KMS-11 (cell line): ENCODE results near the gene PLXNB2.
"Not testable (repeated sequence)": the region's sequence is repeated elsewhere in the genome, so short reads cannot be mapped to it uniquely, and the experiment has no call there.

ENCODE experiments used
- H2AFZ ChIP-seq: fragments of 200-600 bp; sonication (generic); 2 replicates; pipeline ENCODE4 v1.6.1; 2016; ENCODE audit warnings: antibody characterized with exemption, mixed run types, low read depth
- H3K27ac ChIP-seq: fragments of 200-600 bp; sonication (generic); 2 replicates; pipeline ENCODE4 v1.6.1; 2016; ENCODE audit warnings: mild to moderate bottlenecking, mixed run types
- H3K27me3 ChIP-seq: fragments of 200-600 bp; sonication (generic); 2 replicates; pipeline ENCODE4 v1.6.1; 2017; ENCODE audit warnings: mild to moderate bottlenecking, low read depth, mixed run types, moderate library complexity; ENCODE audit not compliant: insufficient read depth
- H3K36me3 ChIP-seq: fragments of 200-600 bp; sonication (generic); 2 replicates; pipeline ENCODE4 v1.6.1; 2017; ENCODE audit warnings: mild to moderate bottlenecking, mixed run types; ENCODE audit not compliant: insufficient read depth
- H3K4me1 ChIP-seq: fragments of 200-600 bp; sonication (generic); 2 replicates; pipeline ENCODE4 v1.6.1; 2016; ENCODE audit warnings: mild to moderate bottlenecking, low read depth, mixed run types; ENCODE audit not compliant: poor library complexity, severe bottlenecking
- H3K4me2 ChIP-seq: fragments of 200-600 bp; sonication (generic); 2 replicates; pipeline ENCODE4 v1.7.0; 2016; ENCODE audit warnings: mild to moderate bottlenecking, mixed run types
- H3K4me3 ChIP-seq: fragments of 200-600 bp; sonication (generic); IDR thresholded peaks from 2 replicates; pipeline ENCODE4 v1.6.1; 2017; ENCODE audit warnings: low read depth, low read length, mixed read lengths; ENCODE audit not compliant: insufficient read depth
- H3K79me2 ChIP-seq: fragments of 200-600 bp; sonication (generic); 2 replicates; pipeline ENCODE4 v1.6.1; 2016; ENCODE audit warnings: low read depth, mixed run types; ENCODE audit not compliant: insufficient read depth
- H3K9ac ChIP-seq: fragments of 200-600 bp; sonication (generic); 2 replicates; pipeline ENCODE4 v1.6.1; 2016; ENCODE audit warnings: mild to moderate bottlenecking, mixed run types
- H4K20me1 ChIP-seq: fragments of 200-600 bp; sonication (generic); 2 replicates; pipeline ENCODE4 v1.6.1; 2016; ENCODE audit warnings: mild to moderate bottlenecking, mixed run types; ENCODE audit not compliant: insufficient read depth
- CTCF ChIP-seq: fragments of 200-600 bp; sonication (generic); conservative IDR thresholded peaks from 2 replicates; pipeline ENCODE4 v1.6.1; 2017; ENCODE audit warnings: low read depth, mild to moderate bottlenecking, antibody characterized with exemption, low read length, moderate library complexity, mixed read lengths

The PLXNB2 gene

GRCh38 chr22:50275181-50276055 lies 32.0 kb downstream of the PLXNB2 start:
- no peak overlapping the region for H3K9ac ChIP-seq
- no peaks in the 10 kb centered on the region for H3K79me2 ChIP-seq
- peaks cover 12% of the 10 kb centered on the region for H3K4me1 ChIP-seq
- no peaks in the 10 kb centered on the region for H4K20me1 ChIP-seq
- H3K27ac ChIP-seq: no peak overlapping the region
- no peak for TF ChIP-seq CTCF
- no peak overlapping the region for H3K4me3 ChIP-seq
- no peak overlapping the region for H3K4me2 ChIP-seq
- H2AFZ ChIP-seq: no peak overlapping the region
- H3K27me3 ChIP-seq: no peaks in the 10 kb centered on the region
- H3K36me3 ChIP-seq: no peaks in the 10 kb centered on the region

- Histone ChIP-seq H2AFZ (no peak overlapping the region), H3K4me1 (peaks cover 12% of the 10 kb centered on the region), H3K36me3 (no peaks in the 10 kb centered on the region)
Measured at GRCh38 chr22:50274771-50275170, 32.7 kb downstream of the PLXNB2 start.

GRCh38 chr22:50274311-50274710 lies 33.1 kb downstream of the PLXNB2 start:
- Histone ChIP-seq H4K20me1 (no peaks in the 10 kb centered on the region), H3K36me3 (no peaks in the 10 kb centered on the region), H3K4me1 (peaks cover 15% of the 10 kb centered on the region), H2AFZ (no peak overlapping the region), H3K9ac (no peak overlapping the region), H3K27ac (no peak overlapping the region), H3K4me2 (no peak overlapping the region), H3K27me3 (no peaks in the 10 kb centered on the region), H3K4me3 (no peak overlapping the region), H3K79me2 (no peaks in the 10 kb centered on the region)
- TF ChIP-seq CTCF: no peak

More at GRCh38 chr22:50274771-50275170, 32.7 kb downstream of the PLXNB2 start:
- Histone ChIP-seq H3K27me3 (no peaks in the 10 kb centered on the region), H3K4me3 (no peak overlapping the region), H4K20me1 (no peaks in the 10 kb centered on the region), H3K4me2 (no peak overlapping the region), H3K79me2 (no peaks in the 10 kb centered on the region), H3K27ac (no peak overlapping the region), H3K9ac (no peak overlapping the region)
- no peak for TF ChIP-seq CTCF

- H3K36me3 ChIP-seq, H2AFZ ChIP-seq, H4K20me1 ChIP-seq, H3K4me3 ChIP-seq, H3K79me2 ChIP-seq, H3K27ac ChIP-seq, H3K4me2 ChIP-seq, H3K9ac ChIP-seq, H3K27me3 ChIP-seq: not testable (repeated sequence)
- peaks cover 15% of the 10 kb centered on the region for H3K4me1 ChIP-seq
Measured at GRCh38 chr22:50273781-50274180, 33.7 kb downstream of the PLXNB2 start.

- not testable (repeated sequence) for H3K79me2 ChIP-seq, H2AFZ ChIP-seq, H3K27me3 ChIP-seq, H4K20me1 ChIP-seq, H3K4me2 ChIP-seq, H3K4me3 ChIP-seq, H3K27ac ChIP-seq, H3K36me3 ChIP-seq, H3K9ac ChIP-seq
- peaks cover 15% of the 10 kb centered on the region for H3K4me1 ChIP-seq
Measured at GRCh38 chr22:50273352-50273751, 34.1 kb downstream of the PLXNB2 start.
